Measurements from ENCODE around the gene FYN. TPM values are rescaled to one million over a fixed set of nuclear protein-coding genes. Genes with fewer than 3 reads are reported as not detected.

Gene FYN
- total and polyA plus RNA-seq, 10 of the 15 experiments (the other 5 are each of a cell fraction or from before 2014, with no cell fraction given): 51.4 to 247 (median 138) TPM

DNA sequence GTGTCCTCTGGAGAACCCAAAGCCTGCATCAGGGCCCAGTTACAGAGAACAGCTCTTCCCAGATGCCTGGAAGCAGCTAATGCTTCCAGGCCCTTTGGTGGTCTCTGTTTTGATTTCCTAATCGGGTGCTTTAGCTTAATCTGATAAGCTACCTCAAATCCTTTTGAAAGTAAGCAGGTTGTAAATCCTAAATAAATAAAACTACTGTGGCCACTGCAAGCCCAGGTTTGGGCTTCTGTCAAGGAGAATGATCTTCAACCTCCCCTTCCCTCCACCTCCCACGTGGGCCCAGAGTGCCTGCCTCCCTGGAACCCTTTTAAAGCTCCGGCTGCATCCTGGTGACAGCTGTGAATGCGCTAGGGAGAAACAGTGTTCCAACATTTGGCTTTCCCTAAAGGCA lies 25.2 kb upstream of the FYN start:
- no peak overlapping the region for H3K4me2 ChIP-seq (ENCODE audit: control insufficient read depth, insufficient read depth)
- intact Hi-C loops (cut with micrococcal nuclease; ENCODE audit: unreplicated experiment) (no loop called here), in situ Hi-C loops (cut with MboI) (no loop called here)
- no peak overlapping the region for H3K9ac ChIP-seq (ENCODE audit: control insufficient read depth, insufficient read depth, low read length)
- TF ChIP-seq ZNF24 (IDR thresholded peaks at IDR 0.05): no peak
- TF ChIP-seq SIX5 (IDR thresholded peaks at IDR 0.05; ENCODE audit: low read depth, low read length, severe bottlenecking): no peak
- TF ChIP-seq ZNF622 (IDR thresholded peaks at IDR 0.05): no peak
- no peak for TF ChIP-seq IKZF2 (IDR thresholded peaks at IDR 0.05)
- TF ChIP-seq SREBF1 (IDR thresholded peaks at IDR 0.05; ENCODE audit: low read length): no peak
- no peak for TF ChIP-seq LARP7 (IDR thresholded peaks at IDR 0.05)
- no peak for TF ChIP-seq JUND (IDR thresholded peaks at IDR 0.05; ENCODE audit: low read depth, low read length)
- TF ChIP-seq SKIL (IDR thresholded peaks at IDR 0.05; ENCODE audit: low read depth, poor library complexity, severe bottlenecking): no peak
- TF ChIP-seq, protein P1, sequence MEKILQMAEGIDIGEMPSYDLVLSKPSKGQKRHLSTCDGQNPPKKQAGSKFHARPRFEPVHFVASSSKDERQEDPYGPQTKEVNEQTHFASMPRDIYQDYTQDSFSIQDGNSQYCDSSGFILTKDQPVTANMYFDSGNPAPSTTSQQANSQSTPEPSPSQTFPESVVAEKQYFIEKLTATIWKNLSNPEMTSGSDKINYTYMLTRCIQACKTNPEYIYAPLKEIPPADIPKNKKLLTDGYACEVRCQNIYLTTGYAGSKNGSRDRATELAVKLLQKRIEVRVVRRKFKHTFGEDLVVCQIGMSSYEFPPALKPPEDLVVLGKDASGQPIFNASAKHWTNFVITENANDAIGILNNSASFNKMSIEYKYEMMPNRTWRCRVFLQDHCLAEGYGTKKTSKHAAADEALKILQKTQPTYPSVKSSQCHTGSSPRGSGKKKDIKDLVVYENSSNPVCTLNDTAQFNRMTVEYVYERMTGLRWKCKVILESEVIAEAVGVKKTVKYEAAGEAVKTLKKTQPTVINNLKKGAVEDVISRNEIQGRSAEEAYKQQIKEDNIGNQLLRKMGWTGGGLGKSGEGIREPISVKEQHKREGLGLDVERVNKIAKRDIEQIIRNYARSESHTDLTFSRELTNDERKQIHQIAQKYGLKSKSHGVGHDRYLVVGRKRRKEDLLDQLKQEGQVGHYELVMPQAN (conservative IDR thresholded peaks at IDR 0.05): no peak
- no peak for TF ChIP-seq RCOR1 (conservative IDR thresholded peaks at IDR 0.05; ENCODE audit: low read depth, low read length)
- TF ChIP-seq IRF5 (IDR thresholded peaks at IDR 0.05; ENCODE audit: borderline replicate concordance): no peak
- TF ChIP-seq EED (IDR thresholded peaks at IDR 0.05; ENCODE audit: low read depth): no peak
- TF ChIP-seq EGR1 (IDR thresholded peaks at IDR 0.05; ENCODE audit: borderline replicate concordance in 1 of 2, low read depth in 2 of 2, low read length in 2 of 2): no peak
- no peak for FAIRE-seq
- DNase-seq (ENCODE audit: low read depth, low spot score): no peak
- H3K4me3 ChIP-seq: no peak overlapping the region
- ChIA-PET POLR2A (interaction anchor here (1.0 kb wide), 1 partner anchor 92 kb away, joined by 3 read pairs; no protein-coding TSS in a partner anchor), CTCF (interaction anchor here (1.2 kb wide), 1 partner anchor 11 kb away, joined by 3 read pairs; no protein-coding TSS in a partner anchor), RAD21 (ENCODE audit: unreplicated experiment) (no interaction called here), SMC1A (ENCODE audit: uncharacterized antibody, unreplicated experiment) (interaction anchor here (0.8 kb wide), 2 partner anchors 13 kb away, joined by 4 read pairs; no protein-coding TSS in a partner anchor)
- H4K20me1 ChIP-seq (ENCODE audit: control insufficient read depth, insufficient read depth): no peaks in the 10 kb centered on the region
- no peaks in the 10 kb centered on the region for H3K79me2 ChIP-seq (ENCODE audit: control insufficient read depth, insufficient read depth, low read length)
- no peaks in the 10 kb centered on the region for H3K4me1 ChIP-seq (ENCODE audit: control insufficient read depth, insufficient read depth, low read length)
- 17% methylated on average over 4 of the region's 4 CpGs for WGBS (ENCODE audit: insufficient coverage, insufficient replicate concordance, low lambda C conversion rate, missing lambda C conversion rate)
- ATAC-seq: no peak
- H3K9me3 ChIP-seq (replicated peaks; ENCODE audit: control insufficient read depth, insufficient read depth, low read length): no peaks in the 10 kb centered on the region
- no peak overlapping the region for H2AFZ ChIP-seq (ENCODE audit: control insufficient read depth, low read depth, low read length)
- no peak overlapping the region for H3K27ac ChIP-seq (ENCODE audit: control insufficient read depth, insufficient read depth)
- no peaks in the 10 kb centered on the region for H3K27me3 ChIP-seq (replicated peaks in 1 of 2; ENCODE audit: control insufficient read depth in 2 of 2, insufficient read depth in 2 of 2, low read length in 1 of 2)
- H3K36me3 ChIP-seq (ENCODE audit: control insufficient read depth in 2 of 2, insufficient read depth in 2 of 2, low read length in 1 of 2): no peaks in the 10 kb centered on the region
- no TSS peak for BruUV-seq (replicated peaks)
